Pancreas (tissue), 10 donors: ENCODE results near the gene TSC22D1. TPM values are rescaled to one million over a fixed set of nuclear protein-coding genes. Genes with fewer than 3 reads are reported as not detected.

ENCODE experiments used
- ATAC-seq, 4 donors: fragments of 200-7000 bp; cut with Tn5 transposase; one replicate each; pipeline versions ENCODE4 v1.8.0 to v1.9.1; 2020; ENCODE audit warnings: mild to moderate bottlenecking in 4 of 4, moderate library complexity in 4 of 4
- DNase-seq, 6 donors: peaks; one replicate each; pipeline ENCODE4 v3.0.0-alpha.2; 2020
- FAIRE-seq: peaks from 2 replicates; lab custom pipeline; 2012; peaks lifted over from hg19 to GRCh38; lab: Jason Lieb, UNC
- H3K27ac ChIP-seq, 4 donors: fragments of 200-600 bp; sonication (generic); 1 replicate in 3 of 4; 2 replicates in 1 of 4; pipeline versions ENCODE4 v1.5.0 to v1.8.0; 2020
- H3K27me3 ChIP-seq, 4 donors: fragments of 200-600 bp; one replicate each; pipeline ENCODE4 v1.8.0; 2021
- H3K36me3 ChIP-seq, 3 donors: fragments of 200-600 bp; sonication (generic) in 1 of 3; one replicate each; pipeline versions ENCODE4 v1.5.0 to v1.8.0; 2020 to 2021
- H3K4me1 ChIP-seq, 3 donors: fragments of 200-600 bp; one replicate each; pipeline ENCODE4 v1.8.0; 2021
- H3K4me3 ChIP-seq, 4 donors: fragments of 200-600 bp; sonication (generic) in 2 of 4; one replicate each; pipeline versions ENCODE4 v1.5.0 to v1.8.0; 2020 to 2021
- H3K9me3 ChIP-seq, 4 donors: fragments of 200-600 bp; one replicate each; pipeline ENCODE4 v1.8.0; 2021
- WGBS, 2 donors: extraction: QIAGEN DNeasy Blood & Tissue Kit; methylation state at CpG; one replicate each; pipeline ENCODE4 v1.1.7; 2013; 5-methylcytosine and 5-hydroxymethylcytosine counted together
- intact Hi-C, 3 donors: fragments of 100-400 bp; cut with DNase I; formaldehyde crosslinking; loops; one replicate each; pipeline versions ENCODE4 v1.11.1 to v1.14.2; 2022
- polyA plus RNA-seq, 2 donors: library from polyadenylated mRNA; stranded (reverse); fragments of 200-250 nt; gene quantifications; one replicate each; pipeline ENCODE4 v1.2.3, GENCODE V29; 2013
- total RNA-seq, 6 donors: library from RNA; stranded (reverse); fragmentation: NEBNext Ultra II Directional in 4 of 6; extraction: Animal tissue kit (Norgen Biotek cat#: 25700) in 4 of 6; gene quantifications; one replicate each; pipeline versions ENCODE4 v1.2.1 to v1.2.4, GENCODE V29; 2021 to 2023
- TF ChIP-seq, protein P1 (sequence below), 4 donors: fragments of 200-600 bp; sonication (generic) in 3 of 4; IDR thresholded peaks; one replicate each; pipeline versions ENCODE4 v1.5.0 to v1.8.0; 2021; ENCODE audit warnings: antibody characterized with exemption in 4 of 4
- donor health status: healthy with polysubstance abuse.
- donor health status: DM: no; HTN: no; CAD: no; lungs with moderate emphysema.
- donor health status: DM: no; HTN: no; CAD: no.
- donor health status: control.
- donor health status: control.
- donor health status: Bipolar disorder and iron deficiency.
- donor health status: DM: yes; HTN: yes; CAD: no.
- donor health status: DM: no; HTN: no; CAD: no.
- donor health status: DM: no; HTN: no; CAD: no.
- donor health status: DM: yes; HTN: yes; CAD: no.

TSC22D1 gene
- total and polyA plus RNA-seq, 8 donors = 16.8 to 49.9 (median 30.2) TPM

GRCh38 chr13:44540761-44541434, 35.2 kb downstream of the TSC22D1 start:
- H3K4me1 ChIP-seq = peaks cover 0 to 31% (median 11%) of the 10 kb centered on the region in 3 donors
- H3K4me3 ChIP-seq = no peak overlapping the region
- H3K36me3 ChIP-seq = no peaks in the 10 kb centered on the region
- DNase-seq = peak in 1 of 6 donors; percentile 9
- H3K27ac ChIP-seq = peak overlapping the region in 1 of 4 donors; percentile 19
- no peak for FAIRE-seq
- intact Hi-C loops = no loop called here
- no peaks in the 10 kb centered on the region for H3K9me3 ChIP-seq
- 60 to 67% methylated on average over 4 of the region's 4 CpGs for WGBS, 2 donors
- peak; percentile 77 to 87 (median 85) for ATAC-seq
- TF ChIP-seq, protein P1, sequence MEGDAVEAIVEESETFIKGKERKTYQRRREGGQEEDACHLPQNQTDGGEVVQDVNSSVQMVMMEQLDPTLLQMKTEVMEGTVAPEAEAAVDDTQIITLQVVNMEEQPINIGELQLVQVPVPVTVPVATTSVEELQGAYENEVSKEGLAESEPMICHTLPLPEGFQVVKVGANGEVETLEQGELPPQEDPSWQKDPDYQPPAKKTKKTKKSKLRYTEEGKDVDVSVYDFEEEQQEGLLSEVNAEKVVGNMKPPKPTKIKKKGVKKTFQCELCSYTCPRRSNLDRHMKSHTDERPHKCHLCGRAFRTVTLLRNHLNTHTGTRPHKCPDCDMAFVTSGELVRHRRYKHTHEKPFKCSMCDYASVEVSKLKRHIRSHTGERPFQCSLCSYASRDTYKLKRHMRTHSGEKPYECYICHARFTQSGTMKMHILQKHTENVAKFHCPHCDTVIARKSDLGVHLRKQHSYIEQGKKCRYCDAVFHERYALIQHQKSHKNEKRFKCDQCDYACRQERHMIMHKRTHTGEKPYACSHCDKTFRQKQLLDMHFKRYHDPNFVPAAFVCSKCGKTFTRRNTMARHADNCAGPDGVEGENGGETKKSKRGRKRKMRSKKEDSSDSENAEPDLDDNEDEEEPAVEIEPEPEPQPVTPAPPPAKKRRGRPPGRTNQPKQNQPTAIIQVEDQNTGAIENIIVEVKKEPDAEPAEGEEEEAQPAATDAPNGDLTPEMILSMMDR (IDR thresholded peaks at IDR 0.05) = no peak
- no peaks in the 10 kb centered on the region for H3K27me3 ChIP-seq

DNA sequence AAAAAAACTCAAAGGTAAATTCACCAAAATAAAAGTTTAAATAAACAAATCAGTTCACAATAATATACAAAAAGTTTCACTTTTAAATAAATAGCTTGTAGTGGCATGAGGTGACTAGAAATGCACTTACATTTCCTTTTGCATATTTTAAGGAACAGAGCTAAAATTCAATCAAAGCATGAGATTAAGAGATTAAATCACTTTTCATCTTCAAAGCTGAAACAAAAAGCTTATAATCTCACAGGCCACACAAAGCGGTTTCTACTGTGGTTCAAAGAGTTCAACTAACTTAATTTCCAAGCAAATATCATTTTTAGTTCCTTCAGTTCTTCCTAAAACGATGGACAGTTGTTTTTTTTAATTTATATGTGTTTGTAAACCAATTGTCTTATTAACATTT, 38.9 kb downstream of the TSC22D1 start:
- Histone ChIP-seq H3K4me3 (no peak overlapping the region), H3K27me3 (no peaks in the 10 kb centered on the region), H3K9me3 (no peaks in the 10 kb centered on the region), H3K36me3 (no peaks in the 10 kb centered on the region), H3K4me1 (peaks cover 0 to 15% (median 4%) of the 10 kb centered on the region in 3 donors), H3K27ac (no peak overlapping the region)
- no peak for DNase-seq
- TF ChIP-seq, protein P1 (IDR thresholded peaks at IDR 0.05) = no peak
- ATAC-seq = no peak
- 71 to 77% methylated on average over 2 of the region's 2 CpGs for WGBS, 2 donors
- FAIRE-seq = no peak
- intact Hi-C loops = no loop called here

DNA sequence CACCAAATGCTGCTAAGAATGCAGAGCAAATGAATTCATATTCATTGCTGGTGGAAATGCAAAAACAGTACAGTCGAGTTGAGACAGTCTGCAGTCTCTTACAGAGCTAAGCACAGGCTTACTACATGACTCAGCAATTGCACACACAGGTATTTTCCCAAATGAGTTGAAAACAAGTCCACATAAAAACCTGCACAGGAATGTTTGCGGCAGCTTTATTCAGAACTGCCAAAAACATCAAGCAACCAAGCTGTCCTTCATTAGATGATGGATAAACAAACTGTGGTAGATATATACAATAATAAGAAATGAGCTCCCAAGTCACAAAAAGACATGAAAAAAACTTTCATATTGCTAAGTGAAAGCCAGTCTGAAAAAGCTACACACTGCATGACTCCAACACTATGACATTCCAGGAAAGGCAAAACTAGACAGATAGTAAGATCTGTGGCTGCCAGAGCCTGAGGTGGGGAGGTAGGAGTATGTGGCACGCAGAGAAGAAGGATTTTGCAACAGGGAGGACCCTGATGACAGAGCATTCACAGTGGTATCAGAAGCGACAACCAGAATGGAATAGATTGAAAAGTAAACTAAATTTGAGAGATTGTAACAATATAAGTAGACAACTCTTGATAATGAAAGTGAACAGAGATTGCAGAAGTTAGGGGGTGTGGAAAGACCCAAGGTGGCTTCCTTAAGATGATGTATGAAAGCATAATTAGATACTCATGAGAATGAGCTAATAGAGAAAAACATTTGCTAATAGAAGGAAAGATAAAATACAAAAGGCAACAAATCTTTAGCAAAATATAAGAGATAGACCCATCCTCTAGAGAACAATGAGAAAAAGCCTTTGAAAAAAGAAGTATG, 52.7 kb downstream of the TSC22D1 start:
- peak overlapping the region in 1 of 4 donors; percentile 5 for H3K4me3 ChIP-seq
- TF ChIP-seq, protein P1 (IDR thresholded peaks at IDR 0.05) = no peak

DNA sequence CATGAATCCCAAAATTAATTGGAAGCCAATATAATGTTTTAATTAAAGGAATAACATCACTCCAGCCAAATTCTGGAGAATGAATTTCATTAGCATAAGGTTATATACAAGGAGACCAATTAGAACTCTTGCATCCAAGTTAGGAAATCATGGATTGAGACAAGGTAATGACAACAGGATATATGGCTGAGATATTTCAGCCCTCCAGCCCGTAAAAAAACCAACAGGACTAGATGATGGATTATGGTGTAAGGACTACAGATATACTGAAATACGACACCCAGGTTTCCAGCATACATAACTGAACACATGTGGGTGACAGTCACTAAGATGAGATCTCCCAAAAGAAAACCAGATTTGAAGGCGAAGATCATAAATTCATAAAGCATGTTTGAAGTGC, 56.5 kb downstream of the TSC22D1 start:
- no peak overlapping the region for H3K27ac ChIP-seq
- 78 to 82% methylated on average over 3 of the region's 3 CpGs for whole genome bisulfite sequencing, 2 donors
- FAIRE-seq (no peak), ATAC-seq (no peak), DNase-seq (no peak)
- TF ChIP-seq, protein P1 (IDR thresholded peaks at IDR 0.05) = no peak
- H3K9me3 ChIP-seq = no peaks in the 10 kb centered on the region
- H3K27me3 ChIP-seq = no peaks in the 10 kb centered on the region
- H3K4me1 ChIP-seq = peaks cover 6 to 16% (median 11%) of the 10 kb centered on the region in 3 donors
- H3K36me3 ChIP-seq = no peaks in the 10 kb centered on the region
- intact Hi-C loops = no loop called here
- H3K4me3 ChIP-seq = no peak overlapping the region

More for the DNA sequence above, 52.7 kb downstream of the TSC22D1 start:
- ATAC-seq (peak; percentile 89 to 97 (median 93)), FAIRE-seq (no peak), DNase-seq (peak in 1 of 6 donors; percentile 22)
- Histone ChIP-seq H3K36me3 (no peaks in the 10 kb centered on the region), H3K4me1 (peaks cover 6 to 21% (median 11%) of the 10 kb centered on the region in 3 donors), H3K27me3 (no peaks in the 10 kb centered on the region), H3K9me3 (no peaks in the 10 kb centered on the region), H3K27ac (peak overlapping the region in 2 of 4 donors; percentile 47 to 50)
- 15 to 18% methylated on average over 4 of the region's 4 CpGs for WGBS, 2 donors
- intact Hi-C loops = no loop called here
